OCI-LY7 (cell line): ENCODE data around the gene HCFC1. TPM values are rescaled to one million over a fixed set of nuclear protein-coding genes. Genes with fewer than 3 reads are reported as not detected.

Source experiments
- BruUV-seq: library from RNA; stranded (reverse); fragments of 400-500 nt; replicated peaks from 2 replicates; lab custom pipeline; 2021; lab: Mats Ljungman, UMichigan
- CTCF ChIA-PET: fragments of 300-600 bp; sonication (Branson Sonifier 250); formaldehyde crosslinking; loops from one replicate; lab custom pipeline; 2022; ENCODE audit warnings: antibody characterized with exemption; ENCODE audit not compliant: unreplicated experiment; lab: Charles Lee
- POLR2A ChIA-PET: fragments of 300-600 bp; sonication (Branson Sonifier 250); formaldehyde crosslinking; loops from one replicate; lab custom pipeline; 2022; ENCODE audit warnings: antibody characterized with exemption; lab: Charles Lee
- DNase-seq: peaks from one replicate; pipeline ENCODE4 v3.0.0-alpha.2; 2015; ENCODE audit warnings: low spot score
- H2AFZ ChIP-seq: fragments of 200-600 bp; sonication (generic), shearing (Covaris generic); 2 replicates; pipeline ENCODE4 v1.6.1; 2014; ENCODE audit warnings: mild to moderate bottlenecking, antibody characterized with exemption, low read length, moderate library complexity
- H3K27ac ChIP-seq: fragments of 200-600 bp; sonication (generic); 2 replicates; pipeline ENCODE4 v1.5.1; 2014; ENCODE audit warnings: mixed run types, low read depth, mild to moderate bottlenecking, moderate library complexity, low read length, inconsistent platforms; ENCODE audit not compliant: poor library complexity, severe bottlenecking
- H3K36me3 ChIP-seq: fragments of 200-600 bp; sonication (generic); 2 replicates; pipeline ENCODE4 v1.6.1; 2014; ENCODE audit warnings: mild to moderate bottlenecking, antibody characterized with exemption, low read length, moderate library complexity, mixed read lengths; ENCODE audit not compliant: insufficient read depth
- H3K4me1 ChIP-seq: fragments of 200-600 bp; sonication (generic); 2 replicates; pipeline ENCODE4 v1.5.1; 2014; ENCODE audit warnings: mild to moderate bottlenecking, low read length; ENCODE audit not compliant: insufficient read depth, poor library complexity, severe bottlenecking
- H3K4me2 ChIP-seq: fragments of 200-600 bp; sonication (generic); 2 replicates; pipeline ENCODE4 v1.6.1; 2014; ENCODE audit warnings: mild to moderate bottlenecking, low read length
- H3K4me3 ChIP-seq: fragments of 200-600 bp; sonication (generic); 2 replicates; pipeline ENCODE4 v1.5.1; 2014; ENCODE audit warnings: mild to moderate bottlenecking, low read depth, low read length; ENCODE audit not compliant: poor library complexity, severe bottlenecking
- H3K79me2 ChIP-seq: fragments of 200-600 bp; sonication (generic); 2 replicates; pipeline ENCODE4 v1.6.1; 2016; ENCODE audit warnings: low read depth, mild to moderate bottlenecking, low read length, moderate library complexity, mixed read lengths; ENCODE audit not compliant: insufficient read depth
- H3K9me2 ChIP-seq: fragments of 200-600 bp; sonication (generic); 2 replicates; pipeline ENCODE4 v1.6.1; 2016; ENCODE audit warnings: mild to moderate bottlenecking, low read length, mixed read lengths; ENCODE audit not compliant: insufficient read depth
- H3K9me3 ChIP-seq: fragments of 200-600 bp; sonication (generic); 2 replicates; pipeline ENCODE4 v1.6.1; 2014; ENCODE audit warnings: mild to moderate bottlenecking, mixed run types, low read length, mixed read lengths
- H4K20me1 ChIP-seq: fragments of 200-600 bp; sonication (generic); 2 replicates; pipeline ENCODE4 v1.6.1; 2014; ENCODE audit warnings: mild to moderate bottlenecking, antibody characterized with exemption, low read length, moderate library complexity, mixed read lengths; ENCODE audit not compliant: insufficient read depth
- CTCF ChIP-seq: fragments of 200-600 bp; sonication (generic); conservative IDR thresholded peaks from 2 replicates; pipeline ENCODE4 v1.5.1; 2014; ENCODE audit warnings: mild to moderate bottlenecking, antibody characterized with exemption, low read length, moderate library complexity, mixed read lengths
- EZH2phosphoT487 ChIP-seq: fragments of 200-600 bp; sonication (generic); IDR thresholded peaks from 2 replicates; pipeline ENCODE4 v1.6.1; 2018; ENCODE audit warnings: low read depth, borderline replicate concordance, mild to moderate bottlenecking, mixed run types, antibody characterized with exemption, low read length, moderate library complexity, mixed read lengths
- intact Hi-C: fragments of 100-400 bp; cut with micrococcal nuclease; formaldehyde crosslinking; loops from one replicate; pipeline ENCODE4 v1.10.0; 2022; ENCODE audit not compliant: unreplicated experiment
- total RNA-seq, 2 experiments: library from RNA; depleted of rRNA in 1 of 2; stranded (reverse); fragments of >200 nt in 1 of 2; shearing (Covaris generic) in 1 of 2; gene quantifications; 2 replicates each; pipeline ENCODE4 v1.2.3, GENCODE V29; 2014 to 2022

Gene HCFC1
- total RNA-seq, 2 experiments from 2014 or later, result 64.2 to 134 TPM

GRCh38 chrX:153948002-153948466, 23.6 kb downstream of the HCFC1 start:
- H3K4me3 ChIP-seq, result no peak overlapping the region
- no peak overlapping the region for H3K4me2 ChIP-seq
- no peaks in the 10 kb centered on the region for H4K20me1 ChIP-seq
- H3K9me2 ChIP-seq, result no peaks in the 10 kb centered on the region
- no peak overlapping the region for H3K27ac ChIP-seq
- no peak for DNase-seq
- H3K9me3 ChIP-seq, result no peaks in the 10 kb centered on the region
- H2AFZ ChIP-seq, result no peak overlapping the region
- intact Hi-C loops, result no loop called here
- peaks cover 16% of the 10 kb centered on the region for H3K4me1 ChIP-seq
- TF ChIP-seq EZH2phosphoT487 (no peak), CTCF (no peak)
- no peaks in the 10 kb centered on the region for H3K79me2 ChIP-seq
- BruUV-seq, result no TSS peak
- peaks cover 66% of the 10 kb centered on the region for H3K36me3 ChIP-seq
- ChIA-PET CTCF (interaction anchor here (0.6 to 1.5 kb wide), 2 partner anchors 23 to 55 kb away, joined by 6 to 11 read pairs; no protein-coding TSS in a partner anchor), POLR2A (interaction anchor here (0.8 to 1.3 kb wide), 3 partner anchors 20 to 25 kb away, joined by 3 read pairs; no protein-coding TSS in a partner anchor)

DNA sequence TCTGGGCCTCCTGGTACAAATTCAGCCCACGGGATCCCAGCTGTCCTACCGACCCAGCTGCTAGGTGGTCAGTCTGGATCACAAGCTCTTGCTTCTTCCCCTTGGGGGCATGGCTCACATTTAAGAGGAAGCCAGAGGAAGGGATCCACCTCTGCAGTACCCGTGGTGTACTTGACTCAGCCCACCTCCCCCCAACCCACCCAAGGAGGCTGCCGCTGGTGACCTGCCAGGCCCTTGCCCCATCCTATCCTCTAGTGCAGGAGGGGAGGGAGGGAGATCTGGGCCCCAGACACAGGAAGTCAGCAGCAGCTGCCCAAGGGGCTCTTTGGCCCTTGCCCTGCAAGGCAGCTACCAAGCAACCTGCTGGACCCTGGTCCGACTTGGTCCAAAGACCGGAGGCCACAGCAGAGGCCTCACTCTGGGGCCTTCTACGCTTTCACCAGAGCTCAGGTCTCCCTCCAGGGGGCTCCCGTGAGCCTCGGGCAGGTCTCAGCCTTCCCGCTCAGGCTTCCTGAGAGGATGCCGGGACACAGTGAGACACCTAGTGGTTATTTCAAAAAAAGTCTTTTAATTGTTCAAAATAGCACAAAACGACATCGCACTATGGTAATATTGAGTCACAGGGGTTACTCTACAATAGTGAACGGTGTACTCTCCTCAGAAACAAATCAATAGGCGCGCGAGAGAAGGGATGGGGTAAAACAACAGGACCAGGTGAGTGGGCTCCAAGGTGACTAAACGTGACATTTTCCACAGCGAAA, 24.4 kb downstream of the HCFC1 start:
- Histone ChIP-seq H3K36me3 (peaks cover 58% of the 10 kb centered on the region), H3K9me3 (no peaks in the 10 kb centered on the region), H3K79me2 (no peaks in the 10 kb centered on the region), H3K4me2 (no peak overlapping the region), H3K27ac (no peak overlapping the region), H4K20me1 (no peaks in the 10 kb centered on the region), H3K4me3 (no peak overlapping the region), H3K9me2 (no peaks in the 10 kb centered on the region), H2AFZ (no peak overlapping the region), H3K4me1 (peaks cover 16% of the 10 kb centered on the region)
- BruUV-seq, result no TSS peak
- TF ChIP-seq CTCF (peak; percentile 88), EZH2phosphoT487 (no peak)
- CTCF ChIA-PET, result interaction anchor here (0.6 to 1.5 kb wide), 2 partner anchors 21 to 22 kb away, joined by 3 to 11 read pairs; no protein-coding TSS in a partner anchor
- DNase-seq, result peak; percentile 86
- POLR2A ChIA-PET, result interaction anchor here (1.0 kb wide), 1 partner anchor 22 kb away, joined by 4 read pairs; no protein-coding TSS in a partner anchor
- intact Hi-C loops, result loop anchor here (1.0 kb wide), 2 partner anchors 23 to 183 kb away; partner anchors contain the start of gene PLXNB3
